SHP77 (cell line): ENCODE data around the gene CBX8.
"Not testable (repeated sequence)": the region's sequence is repeated elsewhere in the genome, so short reads cannot be mapped to it uniquely, and the experiment has no call there.

Experiments
- DNase-seq, 2 experiments: peaks; one replicate each; lab custom pipeline; 2025; lab: John Stamatoyannopoulos, UW

The CBX8 gene

DNA sequence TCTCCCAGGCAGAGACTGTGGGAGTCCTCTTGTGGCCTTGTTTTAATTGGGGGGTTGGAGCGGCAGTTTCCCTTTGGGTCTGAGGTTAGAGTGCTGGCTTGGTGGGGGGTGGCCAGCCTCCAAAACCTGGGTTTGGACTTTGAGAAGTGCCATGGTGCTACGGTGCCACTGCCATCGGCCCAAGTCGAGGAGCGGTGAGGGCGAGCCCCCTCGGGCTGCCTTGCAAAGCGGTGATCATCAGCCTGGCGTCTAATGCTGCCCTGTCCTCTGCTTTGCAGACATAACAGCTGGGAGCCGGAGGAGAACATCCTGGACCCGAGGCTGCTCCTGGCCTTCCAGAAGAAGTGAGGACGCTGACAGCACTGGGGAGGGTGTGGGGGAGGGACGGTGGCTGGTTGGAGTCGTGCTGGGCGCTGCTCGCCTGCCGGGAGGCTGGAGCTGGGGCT is 17.8 kb downstream of the CBX8 start:
- no peak for DNase-seq

GRCh38 chr17:79778504-79779083 is 18.3 kb downstream of the CBX8 start:
- DNase-seq = peak in 1 of 2 experiments; percentile 47

DNA sequence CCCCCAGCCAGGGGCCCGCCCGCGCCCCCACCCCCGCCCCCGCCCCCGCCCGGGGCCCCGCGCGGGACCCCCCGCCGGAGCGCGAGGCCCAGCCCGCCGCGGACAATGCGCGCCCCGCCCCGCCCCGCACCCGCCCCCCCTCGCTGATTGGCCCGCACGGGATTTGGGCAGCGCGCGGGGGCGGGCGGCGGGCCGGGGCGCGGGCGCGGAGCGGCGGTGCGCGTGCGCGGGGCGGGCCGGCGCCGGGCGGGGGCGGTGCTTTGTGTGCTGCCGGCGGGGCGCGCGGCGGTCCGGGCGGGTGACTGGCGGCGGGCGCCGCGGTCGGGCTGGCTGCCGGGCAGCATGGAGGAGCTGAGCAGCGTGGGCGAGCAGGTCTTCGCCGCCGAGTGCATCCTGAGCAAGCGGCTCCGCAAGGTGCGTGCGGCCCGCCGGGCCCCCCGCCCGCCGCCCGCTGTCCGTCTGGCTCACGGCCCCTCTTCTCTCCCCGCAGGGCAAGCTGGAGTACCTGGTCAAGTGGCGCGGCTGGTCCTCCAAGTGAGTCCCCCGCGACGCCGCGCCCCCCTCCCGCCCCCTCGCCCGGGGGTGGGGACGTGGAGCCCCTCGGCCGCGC is 18.9 kb downstream of the CBX8 start, which contains the start of gene CBX2:
CBX2 (plus strand) TSS at position 255 of the 610 bp plus-strand sequence; CDS start at position 343, 88 bp downstream.
- peak; percentile 72 to 84 for DNase-seq

- DNase-seq = peak; percentile 72 to 84
These were observed 19.6 kb downstream of the CBX8 start for GRCh38 chr17:79777120-79777893.

DNA sequence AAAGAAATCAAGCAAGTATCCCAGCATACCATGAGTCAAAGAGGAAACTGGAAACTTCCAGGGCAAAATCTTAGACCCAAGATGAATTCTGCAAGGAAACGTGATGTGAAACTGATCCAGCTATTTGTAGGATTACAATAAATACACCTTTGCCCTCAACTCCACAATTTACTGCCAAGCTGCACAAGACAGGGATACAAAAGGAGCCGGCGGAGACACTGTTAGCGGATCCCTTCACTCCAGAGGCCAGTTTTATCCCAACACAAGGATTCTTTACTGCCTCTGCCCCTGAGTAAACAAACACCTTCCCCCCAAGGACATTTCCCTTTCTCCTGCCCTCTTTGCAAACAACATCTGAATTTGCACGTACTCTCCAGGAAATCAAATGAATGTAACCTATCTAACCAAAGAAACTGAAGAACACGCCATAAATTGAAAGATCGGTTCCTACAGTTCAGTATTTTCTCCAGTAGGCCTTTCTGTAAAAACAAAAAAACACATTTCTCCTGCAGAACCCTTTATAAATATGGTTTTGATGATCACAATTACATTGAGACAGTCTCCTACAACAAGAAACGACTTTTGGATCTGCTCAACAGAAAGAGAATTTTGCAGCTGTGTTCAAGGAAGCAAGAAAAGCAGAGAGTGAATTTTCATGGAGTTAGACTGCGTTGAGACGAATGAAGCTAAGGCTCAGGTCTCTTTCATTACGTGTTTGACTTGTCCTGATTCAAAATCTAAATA is 20.3 kb downstream of the CBX8 start:
- DNase-seq = no peak

GRCh38 chr17:79775632-79776031 is 21.2 kb downstream of the CBX8 start:
- DNase-seq = no peak

DNA sequence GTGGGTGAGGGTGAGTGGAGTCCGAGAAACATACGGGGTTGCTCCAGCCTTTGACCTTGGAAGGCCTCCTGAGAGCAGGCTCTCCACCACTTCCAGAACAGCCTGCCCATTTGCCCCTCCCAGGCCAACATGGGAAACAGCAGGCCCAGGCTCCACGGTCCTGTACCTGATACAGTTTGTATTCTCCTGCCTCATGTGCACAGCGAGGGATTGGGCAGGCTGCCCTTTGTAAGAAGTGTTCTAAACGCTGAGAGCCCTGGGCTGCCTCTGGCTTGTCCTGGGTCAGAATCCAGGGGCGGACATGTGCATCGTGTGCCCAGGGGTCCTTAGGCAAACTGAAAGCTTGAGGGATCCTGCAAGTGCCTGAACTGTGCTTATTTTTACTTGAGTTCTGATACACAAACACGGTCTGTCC is 22.3 kb downstream of the CBX8 start:
- DNase-seq = no peak

DNA sequence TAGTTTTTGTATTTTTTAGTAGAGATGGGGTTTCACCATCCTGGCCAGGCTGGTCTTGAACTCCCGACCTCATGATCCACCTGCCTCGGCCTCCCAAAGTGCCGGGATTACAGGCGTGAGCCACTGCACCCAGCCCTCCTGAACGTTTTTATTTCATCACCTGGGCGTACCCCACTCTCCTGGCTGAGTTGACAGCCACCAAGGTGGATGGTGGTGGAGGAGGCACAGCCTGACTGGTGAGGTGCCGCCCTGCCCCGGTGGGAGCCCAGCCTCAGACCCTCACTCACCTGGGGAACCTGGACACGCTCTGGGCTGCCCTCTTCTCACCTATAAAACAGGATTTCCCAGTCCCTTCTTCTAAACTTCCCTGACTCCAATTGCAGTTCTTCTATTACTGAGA is 24.2 kb downstream of the CBX8 start:
- not testable (repeated sequence) for DNase-seq

DNA sequence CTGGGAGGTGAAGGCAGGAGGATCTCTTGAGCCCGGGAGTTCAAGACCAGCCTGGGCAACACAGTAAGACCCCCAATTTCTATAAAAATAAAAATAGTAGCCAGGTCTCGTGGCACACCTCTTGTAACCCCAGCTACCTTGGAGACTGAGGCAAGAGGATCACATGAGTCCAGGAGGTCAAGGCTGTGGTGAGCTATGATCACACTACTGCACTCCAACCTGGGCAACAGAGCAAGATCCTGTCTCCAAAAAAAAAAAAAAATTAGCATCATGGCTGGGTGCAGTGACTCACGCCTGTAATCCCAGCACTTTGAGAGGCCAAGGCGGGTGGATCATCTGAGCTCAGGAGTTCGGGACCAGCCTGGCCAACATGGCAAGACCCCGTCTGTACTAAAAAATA is 25.6 kb downstream of the CBX8 start:
- DNase-seq = no peak

DNA sequence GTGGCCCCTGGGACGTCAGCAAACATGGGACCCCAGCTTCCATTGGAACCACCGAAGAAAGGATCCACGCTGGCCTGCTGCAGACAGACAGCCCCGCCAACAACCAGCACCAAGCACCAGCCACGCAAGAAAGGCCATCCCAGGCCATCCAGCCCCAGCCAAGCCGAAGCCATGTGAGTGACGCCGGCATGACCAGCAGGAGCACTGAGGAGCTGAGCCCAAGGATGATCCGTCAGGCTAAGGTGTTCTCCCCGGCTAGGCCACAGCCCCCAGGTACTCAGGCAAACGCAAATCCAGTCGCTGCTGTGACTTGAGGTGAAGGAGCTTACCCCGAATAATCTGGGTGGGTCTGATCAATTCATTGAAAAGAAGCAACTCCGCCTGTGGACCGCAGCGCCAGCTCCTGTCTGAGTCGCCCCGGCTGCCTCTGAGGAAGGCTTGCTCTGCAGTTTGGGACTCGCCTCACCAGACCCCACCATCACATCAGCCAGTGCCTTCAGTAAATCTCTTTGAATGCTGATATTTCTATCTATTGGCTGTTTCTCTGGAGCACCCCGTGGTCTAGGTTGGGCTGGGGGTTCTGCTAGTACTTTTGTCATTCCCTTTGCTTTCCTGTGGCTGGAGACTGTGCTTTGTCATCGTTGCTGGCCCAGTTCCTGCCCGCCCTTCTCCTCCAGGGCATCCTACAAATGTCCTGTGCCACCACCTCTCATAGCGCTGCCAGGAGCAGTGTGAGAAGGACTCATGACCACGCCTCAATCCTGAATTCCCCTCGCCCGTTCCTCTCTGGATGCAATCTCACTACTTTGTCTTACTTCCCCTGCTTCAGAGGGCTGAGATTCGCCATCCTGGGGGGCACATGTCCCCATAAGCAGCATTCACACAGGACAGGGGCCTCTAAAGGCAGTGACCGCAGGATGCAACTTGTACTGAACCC is 27.0 kb downstream of the CBX8 start:
- DNase-seq = no peak

DNA sequence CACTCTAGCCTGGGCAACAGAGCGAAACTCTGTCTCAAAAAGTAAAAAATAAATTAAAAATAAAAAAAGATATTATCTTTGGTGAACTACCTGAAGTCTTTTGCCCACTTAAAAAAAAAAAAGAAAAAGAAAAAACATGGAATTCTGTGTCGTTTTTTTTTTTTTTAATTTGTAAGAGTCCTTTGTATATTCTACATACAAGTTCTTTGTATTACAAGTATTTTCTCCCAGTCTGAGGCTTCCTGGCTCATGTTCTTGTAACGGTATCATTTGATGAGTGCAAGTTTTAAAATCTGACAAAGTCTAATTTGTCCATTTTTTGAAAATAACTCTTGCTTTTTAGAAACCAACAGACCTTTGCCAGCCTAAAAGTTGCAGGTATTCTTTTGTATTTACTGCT is 31.2 kb downstream of the CBX8 start:
- no peak for DNase-seq

GRCh38 chr17:79761894-79762589 is 34.8 kb downstream of the CBX8 start:
- no peak for DNase-seq

- no peak for DNase-seq
These were observed 36.5 kb downstream of the CBX8 start for GRCh38 chr17:79760197-79760906.

- no peak for DNase-seq
These were observed 38.6 kb downstream of the CBX8 start for GRCh38 chr17:79758271-79758670.

GRCh38 chr17:79757140-79757745 is 39.6 kb downstream of the CBX8 start:
- no peak for DNase-seq

DNA sequence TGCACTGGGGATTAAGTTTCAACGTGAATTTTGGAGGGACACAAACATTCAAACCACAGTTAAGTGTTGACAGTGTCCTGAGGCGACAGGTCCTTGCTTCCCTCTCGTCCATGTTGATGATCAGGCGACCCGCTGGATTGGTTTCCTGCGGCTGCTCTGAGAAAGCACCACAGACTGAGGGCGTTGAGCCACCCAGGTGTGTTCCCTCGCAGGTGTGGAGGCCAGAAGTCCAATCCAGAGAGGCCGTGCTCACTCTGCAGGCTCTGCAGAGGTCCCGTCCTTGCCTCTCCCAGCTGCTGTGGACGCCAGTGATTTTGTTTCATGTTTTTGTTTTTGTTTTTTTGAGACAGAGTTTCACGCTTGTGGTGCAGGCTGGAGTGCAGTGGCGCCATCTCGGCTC is 41.3 kb downstream of the CBX8 start:
- no peak for DNase-seq

- not testable (repeated sequence) for DNase-seq
These were observed 42.0 kb downstream of the CBX8 start for GRCh38 chr17:79754903-79755302.

DNA sequence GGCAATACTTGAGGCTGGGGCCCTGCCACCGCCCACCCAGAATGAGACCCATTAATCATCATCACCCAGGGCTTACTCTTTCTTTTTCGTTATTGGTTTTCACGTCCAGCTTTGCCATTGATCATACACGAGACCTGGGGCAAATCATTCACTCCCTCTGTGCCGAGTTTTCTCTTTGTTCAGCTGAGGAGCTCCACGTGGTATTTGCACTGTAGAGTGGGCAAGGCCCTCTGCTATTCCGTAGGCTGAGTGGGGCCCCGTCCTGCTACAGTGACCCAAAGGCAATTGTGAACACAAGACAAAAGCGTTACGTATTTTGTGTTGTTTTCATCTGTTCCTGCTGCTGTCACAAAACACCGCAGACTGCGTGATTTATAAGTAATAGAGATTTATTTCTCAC is 42.5 kb downstream of the CBX8 start:
- no peak for DNase-seq

- no peak for DNase-seq
These were observed 44.7 kb downstream of the CBX8 start for GRCh38 chr17:79752175-79752574.
